Suppressor macrophage (primary cell): ENCODE measurements around the gene DDX56.
A peak's percentile ranks its signal among the peaks of the same experiment; 100 is the strongest.

Source experiments
- DNase-seq, 4 experiments: peaks; one replicate each; pipeline ENCODE4 v3.0.0-alpha.2; 2020 to 2022
- total RNA-seq, 17 experiments: gene quantifications; one replicate each; lab custom pipeline; 2026; ENCODE audit warnings: mixed read lengths in 6 of 17, inconsistent platforms in 3 of 17; lab: John Stamatoyannopoulos, UW

The DDX56 gene, protein sequence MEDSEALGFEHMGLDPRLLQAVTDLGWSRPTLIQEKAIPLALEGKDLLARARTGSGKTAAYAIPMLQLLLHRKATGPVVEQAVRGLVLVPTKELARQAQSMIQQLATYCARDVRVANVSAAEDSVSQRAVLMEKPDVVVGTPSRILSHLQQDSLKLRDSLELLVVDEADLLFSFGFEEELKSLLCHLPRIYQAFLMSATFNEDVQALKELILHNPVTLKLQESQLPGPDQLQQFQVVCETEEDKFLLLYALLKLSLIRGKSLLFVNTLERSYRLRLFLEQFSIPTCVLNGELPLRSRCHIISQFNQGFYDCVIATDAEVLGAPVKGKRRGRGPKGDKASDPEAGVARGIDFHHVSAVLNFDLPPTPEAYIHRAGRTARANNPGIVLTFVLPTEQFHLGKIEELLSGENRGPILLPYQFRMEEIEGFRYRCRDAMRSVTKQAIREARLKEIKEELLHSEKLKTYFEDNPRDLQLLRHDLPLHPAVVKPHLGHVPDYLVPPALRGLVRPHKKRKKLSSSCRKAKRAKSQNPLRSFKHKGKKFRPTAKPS
- 23.4 to 68.8 (median 36.7) reads per million in 17 experiments for total RNA-seq

DNA sequence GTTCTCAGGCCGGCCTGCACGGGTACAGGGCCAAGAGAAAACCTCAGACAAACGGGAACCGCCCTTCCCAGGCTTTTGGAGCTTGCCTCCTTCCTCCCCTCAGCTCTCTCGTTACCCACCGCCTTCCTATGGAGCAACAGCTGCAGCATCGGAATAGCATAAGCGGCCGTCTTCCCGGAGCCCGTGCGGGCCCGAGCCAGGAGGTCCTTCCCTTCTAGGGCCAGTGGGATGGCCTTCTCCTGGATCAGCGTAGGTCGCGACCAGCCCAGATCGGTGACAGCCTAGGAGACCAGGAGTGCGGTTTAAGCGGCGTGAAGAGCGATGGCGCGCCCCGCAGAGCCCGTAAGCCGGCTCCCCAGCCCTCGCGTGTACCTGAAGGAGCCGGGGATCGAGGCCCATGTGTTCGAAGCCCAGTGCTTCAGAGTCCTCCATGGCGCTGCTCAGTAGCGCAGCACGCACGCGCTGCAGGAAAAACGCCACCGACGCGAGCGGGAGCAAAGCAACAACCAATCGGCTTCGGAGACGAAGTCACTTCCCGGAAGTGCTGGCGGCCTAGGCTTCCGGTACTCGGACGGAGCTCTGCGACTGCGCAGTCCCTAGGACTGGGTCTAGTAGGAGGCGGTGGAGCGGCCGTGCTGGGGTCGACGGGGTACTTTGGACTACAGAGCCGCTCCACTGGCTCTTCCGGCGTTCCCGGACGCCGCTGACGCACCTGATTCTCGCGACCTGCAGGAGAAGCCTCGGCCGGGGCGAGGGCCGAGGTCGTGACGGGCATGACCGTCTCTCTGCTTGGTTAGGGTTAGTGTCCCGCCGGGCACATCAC, at the start of gene DDX56:
Gene DDX56 (minus strand): TSS at position 445 of the 823 bp plus-strand sequence. CDS start 13 bp downstream, at position 432.
- peak; percentile 97 to 98 (median 98) for DNase-seq

DNA sequence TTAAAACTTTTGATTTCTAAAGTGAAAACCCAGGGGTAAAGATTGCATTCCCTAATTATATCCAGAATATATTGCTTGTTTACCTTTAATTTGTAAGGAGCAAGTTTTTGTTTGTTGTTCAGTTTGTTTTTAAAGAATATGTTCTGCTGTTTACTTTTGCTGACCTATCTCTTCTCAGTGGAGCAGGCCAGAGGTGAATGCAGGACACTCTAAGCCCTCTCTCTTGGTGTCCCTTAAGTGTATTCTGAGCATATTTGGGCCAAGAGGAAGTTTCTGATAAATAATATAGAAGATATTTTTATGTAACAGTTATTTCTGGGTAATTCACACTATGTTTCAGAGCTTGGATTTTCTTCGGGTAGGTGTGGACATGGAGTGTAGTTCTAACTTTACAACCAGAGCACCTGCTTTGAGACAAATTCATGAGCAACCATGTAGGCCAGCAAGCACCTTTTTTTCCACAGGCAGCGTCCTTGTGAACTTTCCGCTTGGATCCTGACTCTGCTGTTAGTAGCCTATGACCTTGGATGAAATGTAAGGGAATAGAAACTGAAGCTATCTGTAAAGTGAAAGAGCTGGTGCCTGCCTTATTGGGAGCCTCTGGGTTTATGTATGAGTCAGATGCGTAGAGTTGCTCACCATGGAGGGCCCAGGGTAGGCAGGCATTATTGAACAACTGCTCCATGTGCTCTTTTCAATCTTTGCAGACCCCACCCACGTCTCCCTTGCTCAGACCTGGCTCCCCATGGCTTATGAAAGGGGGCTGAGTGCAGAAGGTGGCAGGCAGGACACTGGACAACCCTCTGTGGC, 48.8 kb upstream of the DDX56 start:
- peak in 3 of 4 experiments; percentile 46 to 52 (median 49) for DNase-seq

DNA sequence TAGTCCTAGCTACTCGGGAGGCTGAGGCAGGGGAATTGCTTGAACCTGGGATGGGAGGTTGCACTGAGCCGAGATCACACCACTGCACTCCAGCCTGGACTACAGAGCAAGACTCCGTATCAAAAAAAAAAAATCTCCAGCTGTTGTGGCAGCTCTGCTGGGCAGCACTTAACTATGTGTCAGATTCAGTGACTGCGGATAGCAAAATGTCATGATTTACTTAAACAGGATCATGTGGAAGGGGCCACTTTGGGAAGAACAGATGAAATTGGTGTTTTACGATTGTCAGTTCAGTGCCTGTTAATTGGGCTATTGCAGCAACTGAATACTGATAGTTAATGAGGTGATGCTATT, 48.0 kb upstream of the DDX56 start:
- no peak for DNase-seq

DNA sequence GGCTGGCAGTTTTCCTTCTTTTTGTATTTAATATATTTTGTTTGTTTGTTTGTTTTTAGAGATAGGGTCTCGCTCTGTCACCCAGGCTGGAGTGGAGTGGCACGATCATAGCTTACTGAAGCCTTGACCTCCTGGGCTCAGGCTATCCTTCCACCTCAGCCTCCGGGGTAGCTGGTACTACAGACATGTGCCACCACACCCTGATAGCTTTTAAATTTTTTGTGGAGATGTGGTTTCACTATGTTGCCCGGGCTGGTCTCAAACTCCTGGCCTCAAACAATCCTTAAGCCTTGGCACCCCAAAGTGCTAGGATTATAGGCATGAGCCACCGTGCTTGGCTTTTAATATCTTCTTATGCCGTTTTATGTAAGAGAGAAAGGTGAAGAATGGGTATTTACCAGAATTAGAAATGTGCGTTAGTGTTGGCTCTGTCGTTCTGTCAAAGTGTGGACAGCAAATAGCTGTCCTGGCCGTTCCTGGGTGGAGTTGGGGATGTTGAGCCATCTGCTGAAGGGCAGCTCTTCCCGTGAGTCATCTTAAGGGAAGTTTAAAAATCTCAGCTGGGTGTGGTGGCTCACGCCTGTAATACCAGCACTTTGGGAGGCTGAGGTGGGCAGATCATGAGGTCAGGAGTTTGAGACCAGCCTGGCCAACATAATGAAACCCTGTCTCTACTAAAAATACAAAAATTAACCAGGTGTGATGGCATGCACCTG, 47.5 kb upstream of the DDX56 start:
- DNase-seq, result peak; percentile 63 to 85 (median 82)

DNA sequence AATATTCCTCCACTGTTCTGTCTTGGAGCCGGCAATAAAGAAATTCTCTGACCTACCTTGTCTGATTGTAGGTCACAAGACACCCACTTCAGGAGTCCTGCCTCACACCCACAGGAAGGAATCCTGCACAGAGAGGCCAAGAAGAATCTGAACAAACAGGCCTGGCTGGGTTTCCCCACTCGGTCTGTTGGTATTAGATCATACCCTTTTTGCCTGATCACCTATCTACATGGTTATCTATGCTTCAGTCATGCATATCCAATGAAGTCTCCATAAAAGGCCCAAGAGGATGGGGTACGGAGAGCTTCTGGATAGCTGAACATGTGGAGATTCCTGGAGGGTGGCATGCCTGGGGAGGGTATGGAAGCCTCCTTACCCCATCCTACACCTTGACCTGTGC, 45.0 kb upstream of the DDX56 start:
- no peak for DNase-seq

DNA sequence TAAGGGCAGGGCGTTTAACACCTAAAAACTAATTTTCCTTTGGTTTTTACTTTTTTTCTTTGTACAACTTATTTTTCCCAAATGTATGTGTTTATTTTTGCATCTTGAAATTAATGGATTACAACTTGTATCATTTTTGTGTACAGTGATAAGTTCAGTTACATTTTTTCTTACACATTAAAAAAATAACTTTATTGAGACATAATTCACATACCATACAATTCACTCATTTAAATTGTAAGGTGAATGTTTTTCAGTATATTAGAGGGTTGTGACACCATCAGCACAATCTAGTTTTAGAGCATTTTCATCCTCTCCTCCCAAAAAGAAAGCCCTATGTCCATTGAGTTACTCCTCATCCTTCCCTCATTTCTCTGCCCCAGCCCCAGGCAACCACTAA, 44.3 kb upstream of the DDX56 start:
- DNase-seq, result no peak

DNA sequence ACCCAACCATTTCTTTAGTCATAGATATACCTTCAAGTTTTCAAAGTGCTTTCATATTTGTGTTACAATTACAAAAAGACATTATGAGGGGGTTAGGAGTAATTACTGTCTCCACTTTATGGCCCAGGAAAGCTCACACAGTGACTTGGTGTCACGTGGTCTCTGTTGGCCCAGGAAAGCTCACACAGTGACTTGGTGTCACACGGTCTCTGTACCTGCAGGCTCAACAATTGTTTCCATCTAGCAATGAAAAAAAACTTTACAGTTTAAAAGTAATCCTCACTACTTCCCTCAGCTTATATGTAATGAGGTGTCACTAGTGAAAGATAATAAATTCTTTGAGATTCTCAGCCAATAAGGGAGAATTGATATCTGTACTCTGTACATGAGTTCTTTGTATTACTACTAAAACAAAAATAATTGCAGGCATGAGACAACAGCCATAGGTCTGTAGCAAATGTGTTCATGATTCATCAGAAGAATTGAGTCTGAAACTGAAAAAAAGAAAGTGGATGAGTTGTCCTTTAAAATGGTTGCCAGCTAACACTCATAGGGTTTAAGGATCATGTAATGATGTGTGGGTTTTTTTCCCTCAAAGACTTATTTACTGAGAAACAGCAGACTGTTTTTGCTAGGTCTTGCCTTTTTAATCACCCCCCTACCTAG, 43.6 kb upstream of the DDX56 start:
- peak in 2 of 4 experiments; percentile 36 to 49 for DNase-seq

DNA sequence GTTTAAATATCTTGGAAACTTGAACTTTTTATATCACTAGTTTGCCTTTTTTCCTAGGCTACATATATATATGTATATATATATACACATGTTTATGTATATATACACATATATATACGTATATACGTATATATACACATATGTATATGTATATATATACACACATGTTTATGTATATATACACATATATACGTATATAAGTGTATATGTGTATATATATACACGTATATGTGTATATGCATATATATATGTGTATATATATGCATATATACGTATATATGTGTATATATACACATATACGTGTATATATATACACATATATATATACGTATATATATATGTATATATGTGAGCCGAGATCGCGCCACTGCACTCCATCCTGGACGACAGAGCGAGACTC, 42.8 kb upstream of the DDX56 start:
- no peak for DNase-seq

DNA sequence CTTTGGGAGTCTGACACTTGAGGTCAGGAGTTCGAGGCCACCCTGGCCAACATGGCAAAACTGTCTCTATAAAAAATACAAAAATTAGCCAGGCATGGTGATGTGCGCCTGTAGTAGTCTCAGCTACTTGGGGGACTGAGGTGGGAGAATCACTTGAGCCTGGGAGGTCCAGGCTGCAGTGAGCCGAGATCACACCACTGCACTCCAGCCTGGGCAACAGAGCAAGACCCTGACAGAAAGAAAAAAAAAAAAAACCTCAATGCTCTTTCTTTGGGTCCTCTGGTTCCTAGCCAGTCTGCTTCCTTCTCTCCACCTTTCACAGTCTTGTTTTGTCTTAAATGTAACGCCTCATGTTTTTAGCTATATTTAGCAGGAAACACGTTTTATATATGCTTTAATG, 42.1 kb upstream of the DDX56 start:
- DNase-seq, result no peak

DNA sequence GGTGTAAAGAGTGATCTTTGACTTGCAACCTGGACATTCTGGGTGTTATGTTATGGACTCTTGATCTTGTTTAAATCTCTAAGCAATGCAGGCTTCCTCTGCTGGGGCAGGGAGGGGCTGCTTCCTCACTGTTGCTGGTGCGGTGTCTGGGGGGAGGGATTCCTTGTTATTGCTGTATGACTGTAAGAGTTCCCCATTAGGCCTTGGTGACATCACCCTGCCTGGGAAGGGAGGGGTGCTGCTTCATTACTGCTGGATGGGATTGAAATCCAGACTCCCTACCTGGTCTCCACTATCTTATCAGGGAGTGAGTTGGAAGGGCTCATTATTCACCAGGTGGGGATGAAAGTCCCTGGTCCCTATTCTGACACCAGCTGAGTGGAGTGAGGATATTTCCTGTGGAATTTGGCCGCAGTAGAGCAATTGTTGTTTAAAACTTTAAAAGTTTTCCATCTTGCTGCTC, 41.5 kb upstream of the DDX56 start:
- DNase-seq, result peak; percentile 85 to 90 (median 89)

DNA sequence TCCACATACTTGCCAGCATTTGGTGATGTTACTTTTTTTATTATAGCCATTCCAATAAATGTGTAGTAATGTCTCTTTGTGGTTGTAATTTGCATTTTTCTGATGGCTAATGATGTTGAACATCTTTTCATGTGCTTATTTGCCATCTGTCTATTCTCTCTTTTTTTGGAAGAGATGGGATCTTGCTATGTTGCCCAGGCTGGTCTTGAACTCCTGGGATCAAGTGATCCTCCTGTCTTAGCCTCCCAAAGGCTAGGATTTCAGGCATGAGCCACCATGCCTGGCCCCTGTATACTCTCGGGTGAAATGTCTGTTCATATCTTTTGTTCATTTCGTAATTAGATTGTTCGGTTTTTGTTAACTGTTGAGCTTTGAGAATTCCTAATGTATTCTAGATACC, 36.1 kb upstream of the DDX56 start:
- DNase-seq, result no peak

DNA sequence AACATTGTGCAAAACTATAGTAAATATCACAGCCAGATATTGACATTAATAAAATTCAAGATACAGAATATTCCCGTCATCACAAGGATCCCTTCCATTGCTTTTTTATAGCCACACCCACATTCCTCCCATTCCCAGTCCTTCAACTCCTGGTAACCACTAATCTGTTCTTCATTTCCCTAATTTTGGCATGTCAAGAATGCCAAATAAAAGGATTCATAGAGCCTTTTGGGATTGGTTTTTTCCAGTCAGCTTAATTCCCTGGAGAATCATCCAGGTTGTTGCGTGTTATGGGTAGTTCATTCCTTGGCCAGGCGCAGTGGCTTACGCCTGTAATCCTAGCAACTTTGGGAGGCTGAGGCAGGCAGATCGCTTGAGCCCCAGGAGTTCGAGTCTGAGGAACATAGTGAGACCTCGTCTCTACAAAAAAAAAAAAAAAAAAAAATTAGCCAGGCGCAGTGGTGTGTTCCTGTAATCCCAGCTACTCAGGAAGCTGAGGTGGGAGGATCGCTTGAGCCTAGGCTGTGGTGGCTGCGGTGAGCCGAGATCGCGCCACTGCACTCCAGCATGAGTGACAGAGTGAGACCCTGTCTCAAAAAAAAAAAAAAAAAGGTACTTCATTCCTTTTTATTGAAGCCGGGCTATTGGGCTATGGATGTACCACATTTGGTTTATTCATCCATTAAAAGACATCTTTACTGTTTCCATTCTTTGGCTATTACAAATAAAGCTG, 35.4 kb upstream of the DDX56 start:
- DNase-seq, result peak in 1 of 4 experiments; percentile 36

DNA sequence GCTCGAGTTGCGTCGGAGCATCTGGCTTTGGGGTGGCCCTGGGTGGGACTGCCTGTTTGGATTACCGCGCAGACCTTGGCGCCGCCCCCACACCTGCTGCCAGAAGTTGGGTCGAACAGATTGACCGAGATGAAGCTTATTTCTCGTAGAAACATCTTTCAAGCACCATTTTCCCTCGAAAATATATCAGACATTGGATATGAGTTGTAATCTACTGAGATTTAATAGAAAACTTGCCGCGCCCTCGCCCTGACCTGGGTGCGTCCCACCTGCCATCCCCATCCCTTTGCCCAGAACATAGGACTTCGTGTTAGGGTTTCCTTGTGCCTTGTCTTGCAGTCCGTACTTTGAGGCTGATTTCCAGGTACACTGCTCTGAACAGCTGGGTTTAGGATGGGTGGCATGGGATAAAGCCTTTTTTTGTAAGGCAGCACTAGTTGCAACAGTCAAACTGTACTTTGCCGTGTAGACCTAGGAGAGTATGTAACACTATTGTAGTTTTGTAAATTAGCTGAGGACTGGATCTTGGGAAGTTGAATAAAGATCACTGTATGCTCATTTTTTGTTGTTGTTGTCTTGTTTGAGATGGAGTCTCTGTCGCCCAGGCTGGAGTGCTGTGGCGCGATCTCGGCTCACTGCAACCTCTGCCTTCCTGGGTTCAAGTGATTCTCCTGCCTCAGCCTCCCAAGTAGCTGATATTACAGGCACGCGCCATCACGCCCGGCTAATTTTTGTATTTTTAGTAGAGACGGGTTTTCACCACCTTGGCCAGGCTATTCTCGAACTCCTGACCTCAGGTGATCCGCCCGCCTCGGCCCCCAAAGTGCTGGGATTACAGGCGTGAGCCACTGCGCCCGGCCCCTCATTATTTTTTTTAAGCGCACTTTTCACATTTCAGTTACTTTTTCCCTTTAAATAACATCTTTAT, 33.7 kb upstream of the DDX56 start:
- DNase-seq, result no peak

DNA sequence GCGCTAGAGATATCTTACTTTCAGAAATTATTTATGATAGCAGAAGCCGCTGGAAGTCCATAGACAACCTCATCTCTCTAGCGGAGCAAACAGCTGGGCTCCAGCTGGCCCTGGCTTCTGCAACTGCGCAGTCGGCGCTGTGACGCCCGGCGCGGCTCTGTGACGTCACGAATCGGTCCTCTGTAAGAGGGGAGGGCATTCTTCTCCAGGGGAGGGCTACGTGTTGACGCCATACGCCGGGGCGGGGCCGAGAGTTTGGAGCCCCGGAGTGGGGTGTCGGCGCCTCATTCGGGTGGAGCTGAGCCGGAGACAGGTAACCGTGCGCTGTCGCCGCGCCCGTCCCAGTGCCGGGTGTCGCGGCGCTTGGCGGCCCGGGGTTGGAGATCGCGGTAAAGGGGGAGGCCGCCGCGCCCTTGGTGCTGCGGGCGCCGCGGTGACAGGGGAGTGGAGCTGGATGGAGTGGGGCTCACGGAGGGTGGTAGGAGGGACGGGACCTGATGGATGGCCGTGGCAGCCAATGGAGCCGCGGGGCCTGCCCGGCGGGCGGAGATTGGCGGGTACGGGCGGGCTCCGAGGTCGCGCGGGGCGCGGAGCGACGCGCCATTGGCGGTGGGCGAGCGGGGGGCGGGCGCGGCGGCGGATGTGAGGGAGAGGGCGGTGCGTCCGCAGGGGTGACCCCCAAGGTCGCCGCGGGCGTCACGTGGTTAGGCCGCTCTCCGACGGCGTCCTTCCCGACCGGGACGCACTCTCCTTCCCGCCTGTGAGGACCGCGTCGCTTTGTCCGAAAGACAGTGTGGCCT, 32.8 kb upstream of the DDX56 start, which contains the start of gene OGDH:
Gene OGDH (plus strand): TSS at position 287 of the 800 bp plus-strand sequence. CDS start 17,717 bp downstream, outside the sequence.
- DNase-seq, result peak; percentile 99 to 100 (median 100)

DNA sequence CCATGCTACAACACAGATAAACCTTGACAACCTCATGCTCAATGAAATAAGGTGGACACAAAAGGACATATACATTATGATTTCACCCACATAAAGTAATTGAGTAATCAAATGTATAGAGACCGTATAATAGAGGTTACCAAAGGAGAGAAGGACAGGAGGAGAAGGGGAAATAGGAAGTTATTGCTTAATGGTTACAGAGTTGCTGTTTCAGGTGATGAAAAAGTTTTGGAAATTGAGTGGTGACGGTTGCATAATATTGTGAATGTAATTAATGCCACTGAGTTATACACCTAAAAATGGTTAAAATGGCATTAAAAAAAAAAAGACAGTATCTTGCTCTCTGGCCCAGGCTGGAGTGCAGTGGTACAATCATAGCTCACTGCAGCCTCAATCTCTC, 31.2 kb upstream of the DDX56 start:
- no peak for DNase-seq

DNA sequence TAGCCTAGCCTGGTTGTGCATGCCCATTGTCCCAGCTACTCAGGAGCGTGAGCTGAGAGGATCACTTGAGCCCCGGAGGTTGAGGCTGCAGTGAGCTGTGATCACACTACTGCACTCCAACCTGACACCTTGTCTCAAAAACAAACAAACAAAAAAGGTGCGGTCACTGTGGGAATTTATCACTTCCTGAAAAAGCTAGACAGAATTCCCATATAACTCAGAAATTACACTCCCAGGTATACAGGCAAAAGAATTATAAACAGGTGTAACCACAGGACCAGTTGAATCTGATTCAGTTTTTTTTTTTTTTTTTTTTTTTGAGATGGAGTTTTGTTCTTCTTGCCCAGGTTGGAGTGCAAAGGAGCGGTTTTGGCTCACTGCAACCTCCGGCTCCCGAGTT, 29.5 kb upstream of the DDX56 start:
- DNase-seq, result no peak

DNA sequence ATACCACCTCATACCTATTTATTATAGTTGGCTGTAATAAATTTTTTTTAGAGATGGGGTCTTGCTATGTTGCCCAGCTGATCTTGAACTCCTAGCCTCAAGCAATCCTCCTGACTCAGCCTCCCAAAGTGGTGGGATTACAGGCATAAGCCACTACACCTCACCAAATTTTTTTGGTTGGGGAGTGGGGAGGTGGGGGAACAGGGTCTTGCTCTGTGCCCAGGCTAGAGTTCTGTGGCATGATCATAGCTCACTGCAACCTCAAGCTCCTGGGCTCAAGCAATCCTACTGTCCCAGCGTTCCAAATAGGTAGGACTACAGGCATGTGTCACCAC, 28.8 kb upstream of the DDX56 start:
- DNase-seq, result no peak

DNA sequence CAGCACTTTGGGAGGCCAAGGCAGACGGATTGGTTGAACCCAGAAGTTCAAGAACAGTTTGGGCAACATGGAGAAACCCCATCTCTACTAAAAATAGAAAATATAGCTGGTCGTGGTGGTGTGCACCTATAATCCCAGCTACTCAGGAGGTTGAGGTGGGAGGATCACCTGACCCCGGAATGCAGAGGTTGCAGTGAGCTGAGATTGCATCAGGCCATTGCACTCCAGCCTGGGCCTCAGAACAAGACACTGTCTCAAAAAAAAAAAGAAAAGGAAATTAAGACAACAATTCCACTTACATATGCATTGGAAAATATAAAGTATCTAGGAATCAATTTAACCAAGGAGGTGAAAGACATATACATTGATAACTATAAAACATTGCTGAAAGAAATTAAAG, 25.5 kb upstream of the DDX56 start:
- no peak for DNase-seq
